ENCODE data around the gene SPAG9. TPM values are rescaled to one million over a fixed set of nuclear protein-coding genes. Genes with fewer than 3 reads are reported as not detected.

Gene SPAG9
- total RNA-seq, 2 donors from 2014 or later, result 46.0 to 67.0 TPM

DNA sequence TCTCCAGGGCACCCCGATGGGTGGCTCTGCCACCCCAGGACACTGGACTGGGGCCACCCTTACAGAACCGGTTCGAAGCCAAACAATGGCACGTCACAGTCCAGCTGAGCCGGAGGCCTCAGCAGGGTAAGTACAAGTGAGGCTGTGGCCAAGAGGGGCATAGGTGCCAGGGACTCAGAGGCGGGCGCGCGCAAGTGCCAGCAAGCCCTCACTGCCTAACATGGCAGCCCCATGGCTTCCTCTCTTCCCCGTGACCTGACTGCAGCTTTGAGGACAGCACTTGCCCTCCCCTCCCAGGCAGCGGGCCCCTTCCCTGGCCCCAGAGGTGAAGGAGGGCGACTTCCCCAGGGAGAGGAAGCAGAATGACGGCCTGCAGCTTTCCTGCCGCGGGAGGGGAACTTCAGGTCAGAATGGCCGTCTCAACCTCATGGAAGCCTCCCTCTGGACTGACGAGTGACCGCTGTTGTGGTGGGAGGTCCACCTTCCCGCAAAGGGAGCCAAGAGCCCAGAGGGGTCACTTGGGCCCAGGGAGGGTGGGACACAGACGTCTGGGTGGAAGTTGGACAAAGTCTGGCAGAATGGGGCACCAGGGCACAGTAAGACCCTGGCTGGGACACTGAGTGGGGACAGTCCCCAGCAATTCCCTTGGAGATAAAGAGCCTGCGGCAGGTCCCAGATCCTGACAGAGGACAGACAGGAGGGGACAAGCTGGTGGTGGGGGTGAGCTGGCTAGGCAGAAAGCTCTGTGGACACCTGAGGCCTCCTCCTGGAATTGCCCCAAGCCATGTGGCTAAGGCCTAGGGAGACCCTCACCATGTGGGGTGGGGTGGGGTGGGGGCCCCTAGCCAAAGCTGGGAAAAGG, 202.4 kb downstream of the SPAG9 start:
- Histone ChIP-seq H3K4me3 (no peak overlapping the region), H3K4me1 (peaks cover 44% of the 10 kb centered on the region), H3K36me3 (no peaks in the 10 kb centered on the region), H3K27me3 (no peaks in the 10 kb centered on the region), H3K27ac (peak overlapping the region; percentile 88), H3K9ac (ENCODE audit: low read depth in 2 of 2, low read length in 2 of 2) (peak overlapping the region; percentile 44 to 88), H3K9me3 (no peaks in the 10 kb centered on the region)
- intact Hi-C loops (cut with DNase I), result no loop called here
- no peak for TF ChIP-seq CTCF (IDR thresholded peaks at IDR 0.05)
- DNase-seq, result no peak

DNA sequence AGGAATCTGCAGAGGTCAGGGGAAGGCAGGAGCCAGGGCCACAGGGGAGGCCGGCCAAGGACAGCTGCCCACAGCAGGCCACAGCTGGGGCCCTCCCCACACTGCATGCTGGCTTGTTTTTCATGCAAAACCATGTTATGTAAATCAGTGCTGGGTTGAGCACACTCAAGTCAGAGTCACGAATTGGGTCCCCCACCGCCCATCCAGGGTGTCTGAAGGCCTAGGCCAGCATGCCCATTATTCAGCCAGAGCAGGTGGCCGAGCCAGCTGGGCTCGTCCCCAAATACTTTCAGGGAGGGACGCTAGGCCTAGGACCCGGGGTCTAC, 203.3 kb downstream of the SPAG9 start:
- DNase-seq, result no peak
- Histone ChIP-seq H3K4me1 (peaks cover 36% of the 10 kb centered on the region), H3K9me3 (no peaks in the 10 kb centered on the region), H3K4me3 (no peak overlapping the region), H3K9ac (ENCODE audit: low read depth in 2 of 2, low read length in 2 of 2) (peak overlapping the region in 1 of 2 donors; percentile 88), H3K27ac (no peak overlapping the region), H3K36me3 (no peaks in the 10 kb centered on the region), H3K27me3 (no peaks in the 10 kb centered on the region)
- no peak for TF ChIP-seq CTCF (IDR thresholded peaks at IDR 0.05)
- intact Hi-C loops (cut with DNase I), result no loop called here

DNA sequence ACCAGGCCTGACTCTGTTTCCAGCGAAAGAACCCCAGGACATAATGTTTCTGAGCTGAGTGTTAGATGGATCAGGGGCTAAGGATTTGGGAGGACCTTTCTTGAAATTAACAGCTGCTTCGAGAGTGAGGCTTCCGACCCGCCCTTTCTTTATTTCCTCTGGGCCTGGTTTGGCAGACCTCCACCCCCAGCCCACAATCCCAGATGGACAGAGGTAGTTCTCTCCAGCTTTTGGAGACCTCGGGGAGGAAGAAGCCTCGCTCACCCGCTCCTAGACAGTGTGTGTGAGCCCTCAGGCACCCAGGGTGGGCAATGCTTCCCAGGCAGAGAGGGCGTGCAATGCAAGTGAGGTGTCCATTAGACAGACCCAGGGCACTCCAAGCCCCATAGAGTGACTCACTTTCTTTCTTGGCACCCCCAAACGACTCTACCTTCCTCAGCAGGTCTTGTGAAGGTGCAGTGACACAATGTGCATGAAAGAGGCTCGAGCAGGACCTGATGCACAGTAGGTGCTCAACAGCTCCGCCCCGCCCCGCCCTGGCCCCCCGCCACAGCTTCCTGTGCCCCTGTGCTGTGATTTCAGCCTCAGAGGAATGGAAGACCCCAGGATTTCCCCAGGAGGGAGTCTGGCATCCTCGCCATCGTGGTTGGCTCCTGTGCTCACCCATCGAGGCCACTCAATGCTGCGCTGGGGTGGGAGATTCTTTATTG, 203.8 kb downstream of the SPAG9 start:
- DNase-seq, result no peak
- no peaks in the 10 kb centered on the region for H3K27me3 ChIP-seq
- no peak for TF ChIP-seq CTCF (IDR thresholded peaks at IDR 0.05)
- H3K9me3 ChIP-seq, result no peaks in the 10 kb centered on the region
- H3K36me3 ChIP-seq, result no peaks in the 10 kb centered on the region
- H3K4me1 ChIP-seq, result peaks cover 31% of the 10 kb centered on the region
- peak overlapping the region in 1 of 2 donors; percentile 88 for H3K9ac ChIP-seq (ENCODE audit: low read depth in 2 of 2, low read length in 2 of 2)
- intact Hi-C loops (cut with DNase I), result no loop called here
- no peak overlapping the region for H3K4me3 ChIP-seq
- peak overlapping the region; percentile 13 for H3K27ac ChIP-seq

DNA sequence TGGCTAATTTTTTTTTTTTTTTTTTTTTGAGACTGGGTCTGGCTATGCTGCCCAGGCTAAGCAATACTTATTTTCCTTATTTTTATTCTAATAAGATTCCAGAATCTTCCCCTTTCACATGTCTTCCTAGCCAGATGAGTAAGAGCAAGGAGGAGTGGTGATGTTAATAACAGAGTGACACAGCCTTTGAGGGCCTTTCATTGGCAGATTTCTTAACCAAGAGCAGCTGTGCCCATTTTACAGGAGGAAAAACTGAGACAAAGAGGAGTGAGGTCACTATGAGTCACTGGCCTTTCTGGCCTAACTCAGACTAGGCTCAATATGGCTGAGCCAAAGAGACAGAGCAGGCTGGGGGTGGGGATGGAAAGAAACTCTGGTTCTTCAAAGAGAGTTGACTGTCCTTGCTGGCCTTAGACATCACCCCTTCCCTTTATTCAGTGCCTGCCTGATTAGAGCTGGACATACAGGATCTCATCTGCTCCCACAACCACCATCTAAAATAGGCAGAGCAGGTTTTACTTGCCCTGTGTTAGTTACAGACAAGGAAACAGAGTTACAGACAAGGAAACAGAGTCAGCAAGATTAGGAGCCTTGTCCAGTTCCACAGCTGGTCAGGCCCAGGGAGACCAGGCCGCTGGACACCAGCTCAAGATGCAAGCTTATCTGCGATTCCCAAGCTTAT, 204.5 kb downstream of the SPAG9 start:
- Histone ChIP-seq H3K4me1 (peaks cover 27% of the 10 kb centered on the region), H3K9me3 (no peaks in the 10 kb centered on the region), H3K36me3 (no peaks in the 10 kb centered on the region), H3K9ac (ENCODE audit: low read depth in 2 of 2, low read length in 2 of 2) (peak overlapping the region in 1 of 2 donors; percentile 88), H3K27ac (peak overlapping the region; percentile 13), H3K4me3 (no peak overlapping the region), H3K27me3 (no peaks in the 10 kb centered on the region)
- intact Hi-C loops (cut with DNase I), result no loop called here
- no peak for TF ChIP-seq CTCF (IDR thresholded peaks at IDR 0.05)
- no peak for DNase-seq

DNA sequence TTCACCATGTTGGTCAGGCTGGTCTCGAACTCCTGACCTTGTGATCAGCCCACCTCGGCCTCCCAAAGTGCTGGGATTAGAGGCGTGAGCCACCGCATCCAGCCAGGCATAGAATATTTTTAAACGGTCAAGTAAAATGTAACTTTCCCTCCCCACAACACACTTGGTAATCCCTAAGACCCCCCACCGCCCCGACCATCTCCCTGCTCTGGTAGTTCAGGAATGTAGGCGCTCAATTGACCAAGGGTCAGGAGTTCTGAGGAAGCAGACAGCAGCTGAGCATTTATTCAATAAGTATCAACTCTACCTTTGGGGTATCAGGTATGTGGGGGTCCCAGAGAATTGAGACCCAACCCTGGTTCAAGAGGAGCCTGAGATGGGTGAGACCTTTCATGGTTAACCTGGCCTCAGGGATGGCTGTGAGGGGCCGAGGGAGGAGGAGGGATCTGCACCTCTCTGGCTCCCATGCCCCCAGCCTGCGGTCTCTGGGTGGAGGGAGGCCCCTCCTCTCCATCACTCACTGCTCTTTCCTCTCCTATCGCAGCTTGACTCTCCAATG, 206.1 kb downstream of the SPAG9 start:
- Histone ChIP-seq H3K27ac (no peak overlapping the region), H3K36me3 (no peaks in the 10 kb centered on the region), H3K4me3 (no peak overlapping the region), H3K27me3 (no peaks in the 10 kb centered on the region), H3K4me1 (peaks cover 27% of the 10 kb centered on the region), H3K9ac (ENCODE audit: low read depth in 2 of 2, low read length in 2 of 2) (peak overlapping the region in 1 of 2 donors; percentile 48), H3K9me3 (no peaks in the 10 kb centered on the region)
- TF ChIP-seq CTCF (IDR thresholded peaks at IDR 0.05), result no peak
- no peak for DNase-seq
- intact Hi-C loops (cut with DNase I), result no loop called here

All from colonic mucosa (tissue), 4 donors.